Transverse colon (tissue), 4 donors: ENCODE data around the gene CD79B.

Experiments
- CTCF ChIP-seq, 5 experiments: fragments of 200-600 bp in 3 of 5; fragments of 450-650 bp in 2 of 5; sonication (generic) in 3 of 5; IDR thresholded peaks; 1 replicate in 2 of 5; 2 replicates in 3 of 5; pipeline ENCODE4 v1.5.1; 2016 to 2017; ENCODE audit warnings: antibody characterized with exemption in 5 of 5, inconsistent platforms in 3 of 5, mild to moderate bottlenecking in 2 of 5, moderate library complexity in 1 of 5
- POLR2A ChIP-seq: fragments of 450-650 bp; IDR thresholded peaks from one replicate; pipeline ENCODE4 v1.6.1; 2016; ENCODE audit warnings: antibody characterized with exemption, mild to moderate bottlenecking, moderate library complexity
- POLR2AphosphoS5 ChIP-seq, 3 donors: sonication (generic); formaldehyde crosslinking; IDR thresholded peaks; one replicate each; pipeline ENCODE4 v1.6.1; 2016; ENCODE audit warnings: antibody characterized with exemption in 3 of 3

GRCh38 chr17:63945784-63946439 is 13.8 kb upstream of the CD79B start:
- no peak for TF ChIP-seq CTCF (IDR thresholded peaks at IDR 0.05)
- TF ChIP-seq POLR2A: no peak
- TF ChIP-seq POLR2AphosphoS5 (IDR thresholded peaks at IDR 0.05): no peak
